Testis (tissue), 2 donors: Measurements from ENCODE around the gene SIK3.

Source experiments
- CTCF ChIP-seq, 3 experiments: fragments of 450-650 bp in 2 of 3; fragments of 200-600 bp in 1 of 3; sonication (generic) in 1 of 3; IDR thresholded peaks; one replicate each; pipeline ENCODE4 v1.5.1; 2016 to 2019; ENCODE audit warnings: antibody characterized with exemption in 3 of 3, mild to moderate bottlenecking in 2 of 3, moderate library complexity in 1 of 3
- POLR2A ChIP-seq: fragments of 450-650 bp; IDR thresholded peaks from one replicate; pipeline ENCODE4 v1.6.1; 2017; ENCODE audit warnings: antibody characterized with exemption, mild to moderate bottlenecking, moderate library complexity

DNA sequence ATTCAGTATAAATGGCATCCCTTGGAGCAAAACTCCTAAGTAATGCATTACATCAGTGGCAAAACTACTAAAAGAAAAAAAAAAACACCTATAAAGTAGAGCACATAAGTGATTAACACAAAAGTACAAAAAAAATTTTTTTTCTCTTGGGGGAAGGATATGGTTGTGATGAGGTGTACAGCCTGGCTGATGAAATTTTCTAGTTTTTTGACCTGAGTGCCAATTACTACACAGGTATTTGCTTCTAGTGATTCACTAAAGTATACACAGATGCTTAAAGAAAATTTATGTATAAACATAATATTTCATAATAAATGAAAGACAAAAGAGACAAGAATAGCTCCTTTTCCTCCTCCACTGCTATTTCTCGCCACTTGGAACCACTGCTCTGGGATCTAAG is 189.0 kb downstream of the SIK3 start:
- TF ChIP-seq CTCF (IDR thresholded peaks at IDR 0.05) (no peak), POLR2A (no peak)
